Raji (cell line): ENCODE data around the gene SOAT2.

Source experiments
- POLR2A ChIP-seq: IDR thresholded peaks from 2 replicates; pipeline ENCODE4 v1.6.1; 2011; ENCODE audit warnings: low read depth, low read length, control low read depth; ENCODE audit not compliant: insufficient read depth

SOAT2 gene

GRCh38 chr12:53170215-53170614 is 66.9 kb downstream of the SOAT2 start:
- TF ChIP-seq POLR2A, result no peak

DNA sequence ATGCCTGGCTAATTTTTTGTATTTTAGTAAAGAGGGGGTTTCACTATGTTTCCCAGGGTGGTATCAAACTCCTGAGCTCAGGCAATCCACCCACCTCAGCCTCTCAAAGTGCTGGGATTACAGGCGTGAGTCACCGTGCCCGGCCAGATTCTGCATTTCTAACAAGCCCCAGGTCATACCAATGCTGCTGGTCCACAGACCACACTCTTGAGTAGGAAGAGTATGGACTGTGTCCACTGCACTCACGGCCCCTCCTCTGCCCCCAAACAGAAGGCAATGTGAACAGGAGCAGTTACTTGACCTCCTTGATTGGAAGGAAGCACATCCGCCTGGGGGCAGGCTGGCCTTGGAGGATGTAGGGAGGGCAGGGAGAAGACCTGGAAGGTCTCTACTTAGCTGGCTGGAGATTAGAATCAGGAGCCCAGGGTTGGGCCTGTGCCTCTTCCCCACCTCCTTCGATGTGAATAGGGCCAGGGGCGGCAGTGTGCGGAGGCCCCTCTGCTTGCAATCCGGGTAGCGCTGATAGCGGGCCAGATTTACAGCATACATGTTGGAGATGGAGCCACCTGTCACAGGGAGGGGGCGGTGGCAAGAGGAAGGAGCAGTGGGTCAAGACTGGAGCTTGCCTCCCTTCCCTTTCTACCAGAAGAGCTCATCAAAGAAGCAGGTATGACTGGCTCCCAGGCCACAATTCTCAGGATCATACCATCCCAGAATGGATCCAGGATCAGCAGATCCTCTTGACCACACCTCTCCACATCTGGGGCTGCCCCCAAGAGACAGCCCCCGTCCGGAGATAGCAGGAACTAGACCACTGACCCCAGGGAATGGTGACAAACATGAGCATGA is 67.8 kb downstream of the SOAT2 start:
- TF ChIP-seq POLR2A, result no peak

DNA sequence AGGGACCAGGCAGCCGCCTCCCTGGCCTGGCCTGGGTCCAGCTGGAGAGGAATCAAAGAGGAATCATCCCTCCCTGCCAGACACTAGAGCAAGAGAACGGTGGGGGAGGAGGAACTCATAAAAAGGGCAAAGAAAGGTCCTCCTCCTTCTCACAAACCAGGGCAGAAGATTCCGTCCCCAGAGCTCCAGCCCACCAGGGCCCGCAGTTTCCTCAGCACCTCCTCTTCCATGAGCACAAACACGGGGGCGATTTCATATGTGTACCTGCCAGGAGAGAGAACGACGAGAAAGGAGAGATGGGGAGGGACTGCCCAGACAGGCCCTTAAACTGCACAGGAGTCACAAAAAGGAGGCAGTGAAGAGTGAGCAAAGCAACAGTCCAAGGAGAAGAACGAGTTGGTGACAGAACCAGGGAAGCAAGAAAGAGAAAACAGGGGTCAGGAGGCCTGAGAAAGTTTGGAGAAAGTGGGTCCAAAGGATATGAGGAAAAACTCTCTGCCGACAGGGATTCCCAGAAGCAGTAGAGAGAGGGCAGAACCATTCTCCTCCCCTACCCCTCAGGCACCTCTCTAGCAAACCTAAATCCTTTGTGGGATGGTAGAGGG is 68.5 kb downstream of the SOAT2 start:
- TF ChIP-seq POLR2A, result no peak

GRCh38 chr12:53172352-53172751 is 69.1 kb downstream of the SOAT2 start:
- no peak for TF ChIP-seq POLR2A

- TF ChIP-seq POLR2A, result no peak
Measured at GRCh38 chr12:53173085-53173715, 69.9 kb downstream of the SOAT2 start.
